Keratinocyte (primary cell): ENCODE measurements around the gene RFX3. TPM values are rescaled to one million over a fixed set of nuclear protein-coding genes. Genes with fewer than 3 reads are reported as not detected.

ENCODE experiments used
- DNase-seq: peaks from one replicate; pipeline ENCODE4 v3.0.0-alpha.2; 2011; ENCODE audit warnings: low read depth, missing footprints, low spot score
- FAIRE-seq: peaks from 2 replicates; lab custom pipeline; 2011; peaks lifted over from hg19 to GRCh38; lab: Jason Lieb, UNC
- H2AFZ ChIP-seq: 2 replicates; pipeline ENCODE4 v1.6.0; 2012; ENCODE audit warnings: low read length, control low read depth, inconsistent platforms; ENCODE audit not compliant: control insufficient read depth
- H3K27ac ChIP-seq: 2 replicates; pipeline ENCODE4 v1.5.1; 2011; ENCODE audit warnings: low read length; ENCODE audit not compliant: control insufficient read depth, insufficient read depth
- H3K27me3 ChIP-seq: 3 replicates; pipeline ENCODE4 v1.6.0; 2011; ENCODE audit warnings: low read length; ENCODE audit not compliant: control insufficient read depth, insufficient read depth; ENCODE audit errors: extremely low read depth
- H3K36me3 ChIP-seq, 2 experiments: 2 replicates in 1 of 2; 3 replicates in 1 of 2; pipeline ENCODE4 v1.5.1; 2011; ENCODE audit warnings: low read length in 2 of 2, mild to moderate bottlenecking in 1 of 2; ENCODE audit not compliant: control insufficient read depth in 2 of 2, insufficient read depth in 2 of 2; ENCODE audit errors: extremely low read depth in 1 of 2
- H3K4me1 ChIP-seq: 3 replicates; pipeline ENCODE4 v1.5.1; 2011; ENCODE audit warnings: low read length; ENCODE audit not compliant: control insufficient read depth, insufficient read depth; ENCODE audit errors: extremely low read depth
- H3K4me2 ChIP-seq: 3 replicates; pipeline ENCODE4 v1.6.0; 2011; ENCODE audit warnings: low read depth, low read length; ENCODE audit not compliant: control insufficient read depth, insufficient read depth; ENCODE audit errors: extremely low read depth
- H3K4me3 ChIP-seq, 3 experiments: fragments of 200-600 bp in 1 of 3; sonication (generic) in 1 of 3; 2 replicates in 2 of 3; 3 replicates in 1 of 3; pipeline ENCODE4 v1.5.1; 2011 to 2016; ENCODE audit warnings: low read length in 3 of 3, mild to moderate bottlenecking in 3 of 3, control low read depth in 2 of 3, inconsistent platforms in 1 of 3, low read depth in 1 of 3, mixed read lengths in 1 of 3, mixed run types in 1 of 3, moderate library complexity in 1 of 3; ENCODE audit not compliant: control insufficient read depth in 2 of 3, insufficient read depth in 2 of 3; ENCODE audit errors: extremely low read depth in 1 of 3
- H3K79me2 ChIP-seq: 2 replicates; pipeline ENCODE4 v1.6.0; 2012; ENCODE audit warnings: low read length; ENCODE audit not compliant: control insufficient read depth, insufficient read depth
- H3K9ac ChIP-seq: 3 replicates; pipeline ENCODE4 v1.6.0; 2011; ENCODE audit warnings: low read length; ENCODE audit not compliant: control insufficient read depth, insufficient read depth; ENCODE audit errors: extremely low read depth
- H3K9me1 ChIP-seq: 3 replicates; pipeline ENCODE4 v1.6.0; 2011; ENCODE audit warnings: low read length; ENCODE audit not compliant: control insufficient read depth, insufficient read depth; ENCODE audit errors: extremely low read depth
- H3K9me3 ChIP-seq: 2 replicates; pipeline ENCODE4 v1.5.1; 2012; ENCODE audit warnings: low read depth, low read length; ENCODE audit not compliant: control insufficient read depth
- H4K20me1 ChIP-seq: 3 replicates; pipeline ENCODE4 v1.6.0; 2011; ENCODE audit warnings: low read length; ENCODE audit not compliant: control insufficient read depth, insufficient read depth; ENCODE audit errors: extremely low read depth
- CTCF ChIP-seq, 3 experiments: IDR thresholded peaks in 1 of 3; conservative IDR thresholded peaks in 1 of 3; optimal IDR thresholded peaks in 1 of 3; 2 replicates in 2 of 3; 3 replicates in 1 of 3; pipeline versions ENCODE3 to v1.5.1; 2011; ENCODE audit warnings: low read length in 3 of 3, mild to moderate bottlenecking in 3 of 3, moderate library complexity in 2 of 3, control low read depth in 1 of 3, inconsistent platforms in 1 of 3; ENCODE audit not compliant: insufficient read depth in 2 of 3; ENCODE audit errors: extremely low read depth in 1 of 3
- EZH2 ChIP-seq: IDR thresholded peaks from one replicate; pipeline ENCODE4 v1.6.1; 2012; ENCODE audit warnings: inconsistent platforms, mild to moderate bottlenecking, low read length, moderate library complexity
- dilution Hi-C: fragments of 300-500 bp; cut with MboI; formaldehyde crosslinking; loops from one replicate; pipeline ENCODE4 v1.7.0; 2020; ENCODE audit warnings: low sequenced_read_pairs; ENCODE audit not compliant: extremely low pct_ligation_motif_present
- polyA plus RNA-seq, 5 experiments: library from polyadenylated mRNA; depleted of rRNA in 3 of 5; stranded (reverse) in 3 of 5; stranded (forward) in 1 of 5; unstranded in 1 of 5; fragments of >200 nt; gene quantifications; 1 replicate in 1 of 5; 2 replicates in 3 of 5; 3 replicates in 1 of 5; pipeline versions ENCODE4 v1.2.1 to v1.2.3, GENCODE V29; 2011 to 2012; ENCODE audit warnings: missing spikeins in 2 of 5, low read depth in 1 of 5, low replicate concordance in 1 of 5

The RFX3 gene
- polyA plus RNA-seq, 1 donor (not counting 4 experiments of a cell fraction or from before 2014, with no cell fraction given): 1.8 TPM

- Histone ChIP-seq H3K4me1 (no peaks in the 10 kb centered on the region), H4K20me1 (no peaks in the 10 kb centered on the region), H3K79me2 (no peaks in the 10 kb centered on the region), H3K9me1 (no peaks in the 10 kb centered on the region), H3K4me2 (no peak overlapping the region), H2AFZ (no peak overlapping the region), H3K36me3 (no peaks in the 10 kb centered on the region), H3K27ac (no peak overlapping the region), H3K9me3 (no peaks in the 10 kb centered on the region), H3K9ac (no peak overlapping the region), H3K27me3 (no peaks in the 10 kb centered on the region), H3K4me3 (no peak overlapping the region)
- FAIRE-seq (no peak), DNase-seq (no peak)
- TF ChIP-seq CTCF (optimal IDR thresholded peaks at IDR 0.05 in 1 of 3, IDR thresholded peaks at IDR 0.05 in 1 of 3, conservative IDR thresholded peaks at IDR 0.05 in 1 of 3; ENCODE audit: extremely low read depth in 1 of 3, insufficient read depth in 2 of 3, low read length in 3 of 3): no peak
- TF ChIP-seq EZH2: no peak
- dilution Hi-C loops: no loop called here
Observed at GRCh38 chr9:3361689-3362392, 164.0 kb downstream of the RFX3 start.

- H3K4me1 ChIP-seq: no peaks in the 10 kb centered on the region
- H3K9me3 ChIP-seq: no peaks in the 10 kb centered on the region
- FAIRE-seq (no peak), DNase-seq (no peak)
- no peak overlapping the region for H3K9ac ChIP-seq
- no peaks in the 10 kb centered on the region for H3K36me3 ChIP-seq
- H3K27ac ChIP-seq: no peak overlapping the region
- no peaks in the 10 kb centered on the region for H3K9me1 ChIP-seq
- dilution Hi-C loops: no loop called here
- H3K79me2 ChIP-seq: no peaks in the 10 kb centered on the region
- TF ChIP-seq CTCF (optimal IDR thresholded peaks at IDR 0.05 in 1 of 3, IDR thresholded peaks at IDR 0.05 in 1 of 3, conservative IDR thresholded peaks at IDR 0.05 in 1 of 3; ENCODE audit: extremely low read depth in 1 of 3, insufficient read depth in 2 of 3, low read length in 3 of 3): no peak
- TF ChIP-seq EZH2: no peak
- no peaks in the 10 kb centered on the region for H4K20me1 ChIP-seq
- no peak overlapping the region for H3K4me3 ChIP-seq
- H2AFZ ChIP-seq: no peak overlapping the region
- no peak overlapping the region for H3K4me2 ChIP-seq
- H3K27me3 ChIP-seq: no peaks in the 10 kb centered on the region
Observed at GRCh38 chr9:3361116-3361515, 164.7 kb downstream of the RFX3 start.
